ENCODE data around the gene ENPP5. TPM values are rescaled to one million over a fixed set of nuclear protein-coding genes. Genes with fewer than 3 reads are reported as not detected.

The ENPP5 gene, protein sequence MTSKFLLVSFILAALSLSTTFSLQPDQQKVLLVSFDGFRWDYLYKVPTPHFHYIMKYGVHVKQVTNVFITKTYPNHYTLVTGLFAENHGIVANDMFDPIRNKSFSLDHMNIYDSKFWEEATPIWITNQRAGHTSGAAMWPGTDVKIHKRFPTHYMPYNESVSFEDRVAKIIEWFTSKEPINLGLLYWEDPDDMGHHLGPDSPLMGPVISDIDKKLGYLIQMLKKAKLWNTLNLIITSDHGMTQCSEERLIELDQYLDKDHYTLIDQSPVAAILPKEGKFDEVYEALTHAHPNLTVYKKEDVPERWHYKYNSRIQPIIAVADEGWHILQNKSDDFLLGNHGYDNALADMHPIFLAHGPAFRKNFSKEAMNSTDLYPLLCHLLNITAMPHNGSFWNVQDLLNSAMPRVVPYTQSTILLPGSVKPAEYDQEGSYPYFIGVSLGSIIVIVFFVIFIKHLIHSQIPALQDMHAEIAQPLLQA
- polyA plus RNA-seq (ENCODE audit: low read depth in 6 of 6), result under 1 TPM in 1 of 6 donors, not detected in 5; 0.57 TPM

DNA sequence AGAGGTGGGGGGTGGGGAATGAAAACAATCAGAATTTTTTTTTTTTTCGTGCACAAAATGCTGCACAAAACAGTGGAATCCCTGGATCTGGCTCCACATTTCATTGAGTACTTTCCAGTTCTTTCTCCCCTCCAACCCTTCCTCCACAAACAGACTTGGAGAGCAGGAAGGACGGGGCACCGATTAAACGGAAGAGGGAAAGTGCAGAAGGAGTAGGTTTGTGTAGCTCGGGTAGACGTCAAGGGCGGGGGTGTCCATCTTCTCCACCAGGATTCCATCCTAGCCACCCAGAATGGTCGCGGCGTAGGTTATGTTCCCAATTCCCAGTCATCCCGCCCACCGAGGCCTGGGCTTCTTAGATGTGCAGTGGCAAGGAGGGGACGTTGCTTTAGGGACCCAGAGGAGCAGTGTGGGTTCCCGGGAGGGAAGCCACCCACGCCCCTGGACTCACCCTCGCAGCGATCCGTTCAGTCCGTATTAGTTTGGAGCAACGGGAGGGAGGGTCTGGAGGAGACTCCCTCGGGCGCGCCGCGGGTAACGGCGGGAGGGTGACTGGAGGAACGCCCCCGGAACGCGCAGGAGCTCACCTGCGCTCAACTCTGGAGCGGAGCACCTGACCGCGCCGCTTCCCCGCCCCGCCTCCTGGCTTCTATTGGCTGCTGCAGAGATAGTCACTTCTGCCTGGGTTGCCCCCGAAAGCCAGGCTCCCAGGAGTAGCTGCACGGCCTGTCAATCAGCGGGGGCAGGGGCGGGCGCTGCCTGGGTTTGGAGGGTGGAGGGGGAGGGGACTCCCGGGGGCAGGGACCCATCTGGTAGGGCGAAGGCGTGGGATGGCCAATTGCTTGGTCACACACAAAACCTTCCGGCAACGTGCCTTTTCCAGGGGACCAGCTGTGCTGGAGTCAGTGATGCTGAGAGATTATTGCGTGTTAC lies at the start of gene ENPP5:
ENPP5 (minus strand) TSS at position 624 of the 933 bp plus-strand sequence. CDS start 2,718 bp downstream, outside the sequence.
- H3K4me1 Mint-ChIP-seq, result peaks cover 9 to 12% (median 10%) of the 10 kb centered on the region in 3 donors
- peak; percentile 99 for ATAC-seq (ENCODE audit: low read depth in 2 of 2)
- peak within 1 kb of the TSS in 1 of 6 donors; percentile 8 for H3K27ac Mint-ChIP-seq
- no peaks in the 10 kb centered on the region for H3K36me3 Mint-ChIP-seq
- peak within 1 kb of the TSS; percentile 72 to 90 (median 82) for H3K4me3 Mint-ChIP-seq
- H3K9me3 Mint-ChIP-seq, result no peaks in the 10 kb centered on the region
- peak; percentile 46 for DNase-seq
- H3K27me3 Mint-ChIP-seq, result peaks cover 33 to 42% (median 40%) of the 10 kb centered on the region in 3 donors

- H3K4me3 Mint-ChIP-seq, result no peak overlapping the region
- DNase-seq, result no peak
- no peaks in the 10 kb centered on the region for H3K36me3 Mint-ChIP-seq
- no peaks in the 10 kb centered on the region for H3K27me3 Mint-ChIP-seq
- peaks cover 18 to 37% (median 33%) of the 10 kb centered on the region in 3 donors for H3K4me1 Mint-ChIP-seq
- ATAC-seq (ENCODE audit: low read depth in 2 of 2), result no peak
- no peaks in the 10 kb centered on the region for H3K9me3 Mint-ChIP-seq
- H3K27ac Mint-ChIP-seq, result peak overlapping the region in 2 of 6 donors; percentile 2 to 3
Observed at GRCh38 chr6:46219661-46220060, 48.9 kb upstream of the ENPP5 start.

DNA sequence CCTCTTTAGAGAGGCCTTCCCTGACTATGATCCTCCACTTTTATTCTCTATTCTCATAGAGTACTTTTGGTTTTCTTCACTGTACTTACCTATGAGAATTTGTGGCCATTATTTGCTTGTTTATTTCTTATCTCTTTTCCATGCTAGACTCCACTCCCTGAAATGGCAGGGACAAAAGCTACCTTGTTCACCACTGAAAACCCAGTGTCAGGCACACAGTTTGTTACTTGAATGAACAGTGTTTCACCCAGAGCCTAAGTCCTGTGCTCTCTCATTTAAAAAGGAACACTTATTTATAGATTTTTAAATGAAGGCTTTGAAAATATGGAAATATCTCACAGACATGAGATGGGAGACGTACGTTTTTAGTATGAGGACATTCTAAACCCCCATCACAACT lies 47.7 kb upstream of the ENPP5 start:
- DNase-seq (no peak), ATAC-seq (ENCODE audit: low read depth in 2 of 2) (no peak)
- Mint-ChIP-seq H3K36me3 (no peaks in the 10 kb centered on the region), H3K4me3 (no peak overlapping the region), H3K27me3 (no peaks in the 10 kb centered on the region), H3K27ac (peak overlapping the region in 3 of 6 donors; percentile 2 to 95 (median 41)), H3K4me1 (peaks cover 18 to 37% (median 33%) of the 10 kb centered on the region in 3 donors), H3K9me3 (peaks cover 0 to under 1% (median 0%) of the 10 kb centered on the region in 7 donors)

GRCh38 chr6:46217671-46218131 lies 46.9 kb upstream of the ENPP5 start:
- peak overlapping the region in 2 of 8 donors; percentile 5 to 27 for H3K4me3 Mint-ChIP-seq

GRCh38 chr6:46216879-46217278 lies 46.1 kb upstream of the ENPP5 start:
- H3K9me3 Mint-ChIP-seq, result peaks cover 0 to 2% (median 0%) of the 10 kb centered on the region in 7 donors
- H3K36me3 Mint-ChIP-seq, result no peaks in the 10 kb centered on the region
- ATAC-seq (ENCODE audit: low read depth in 2 of 2) (no peak), DNase-seq (no peak)
- no peak overlapping the region for H3K27ac Mint-ChIP-seq
- peaks cover 18 to 37% (median 33%) of the 10 kb centered on the region in 3 donors for H3K4me1 Mint-ChIP-seq
- peak overlapping the region in 1 of 8 donors; percentile 12 for H3K4me3 Mint-ChIP-seq
- H3K27me3 Mint-ChIP-seq, result no peaks in the 10 kb centered on the region

More at GRCh38 chr6:46217671-46218131, 46.9 kb upstream of the ENPP5 start:
- DNase-seq, result peak; percentile 49
- Mint-ChIP-seq H3K27me3 (no peaks in the 10 kb centered on the region), H3K36me3 (no peaks in the 10 kb centered on the region), H3K4me1 (peaks cover 18 to 37% (median 33%) of the 10 kb centered on the region in 3 donors), H3K9me3 (peaks cover 0 to 2% (median 0%) of the 10 kb centered on the region in 7 donors), H3K27ac (peak overlapping the region in 1 of 6 donors; percentile 41)
- peak; percentile 79 to 80 for ATAC-seq (ENCODE audit: low read depth in 2 of 2)

DNA sequence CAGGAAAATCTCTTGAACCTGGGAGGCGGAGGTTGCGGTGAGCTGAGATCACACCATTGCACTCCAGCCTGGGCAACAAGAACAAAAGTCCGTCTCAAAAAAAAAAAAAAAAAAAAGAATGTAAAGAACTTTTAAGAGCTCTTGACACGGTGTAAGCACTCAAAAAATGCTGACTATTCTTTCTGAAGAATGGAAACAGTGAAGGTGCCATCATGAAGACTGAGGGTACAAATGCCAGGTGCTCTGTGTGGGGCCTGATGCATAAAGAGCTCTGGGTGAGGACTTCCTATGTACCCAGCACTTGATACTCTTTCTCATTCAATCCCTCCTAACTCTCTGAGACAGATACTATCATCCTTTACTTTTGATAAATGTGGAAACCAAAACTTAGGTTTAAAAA lies 45.0 kb upstream of the ENPP5 start:
- no peak for DNase-seq
- Mint-ChIP-seq H3K9me3 (peaks cover 0 to 2% (median 0%) of the 10 kb centered on the region in 7 donors), H3K4me3 (no peak overlapping the region), H3K27ac (peak overlapping the region in 1 of 6 donors; percentile 79), H3K36me3 (no peaks in the 10 kb centered on the region), H3K27me3 (no peaks in the 10 kb centered on the region), H3K4me1 (peaks cover 16 to 35% (median 30%) of the 10 kb centered on the region in 3 donors)
- no peak for ATAC-seq (ENCODE audit: low read depth in 2 of 2)

- no peak for DNase-seq
Observed at GRCh38 chr6:46215213-46215612, 44.4 kb upstream of the ENPP5 start.

GRCh38 chr6:46211917-46212316 lies 41.1 kb upstream of the ENPP5 start:
- DNase-seq (no peak), ATAC-seq (ENCODE audit: low read depth in 2 of 2) (no peak)
- Mint-ChIP-seq H3K4me1 (peaks cover 0 to 6% (median 0%) of the 10 kb centered on the region in 3 donors), H3K9me3 (peaks cover 0 to 3% (median 0%) of the 10 kb centered on the region in 7 donors), H3K36me3 (no peaks in the 10 kb centered on the region), H3K27ac (no peak overlapping the region), H3K4me3 (no peak overlapping the region), H3K27me3 (peaks cover 3 to 8% (median 5%) of the 10 kb centered on the region in 3 donors)

More at GRCh38 chr6:46215213-46215612, 44.4 kb upstream of the ENPP5 start:
- ATAC-seq (ENCODE audit: low read depth in 2 of 2), result no peak
- no peaks in the 10 kb centered on the region for H3K36me3 Mint-ChIP-seq
- H3K27ac Mint-ChIP-seq, result peak overlapping the region in 2 of 6 donors; percentile 77 to 79
- no peaks in the 10 kb centered on the region for H3K27me3 Mint-ChIP-seq
- H3K9me3 Mint-ChIP-seq, result peaks cover 0 to 2% (median 0%) of the 10 kb centered on the region in 7 donors
- no peak overlapping the region for H3K4me3 Mint-ChIP-seq
- H3K4me1 Mint-ChIP-seq, result peaks cover 11 to 29% (median 24%) of the 10 kb centered on the region in 3 donors

DNA sequence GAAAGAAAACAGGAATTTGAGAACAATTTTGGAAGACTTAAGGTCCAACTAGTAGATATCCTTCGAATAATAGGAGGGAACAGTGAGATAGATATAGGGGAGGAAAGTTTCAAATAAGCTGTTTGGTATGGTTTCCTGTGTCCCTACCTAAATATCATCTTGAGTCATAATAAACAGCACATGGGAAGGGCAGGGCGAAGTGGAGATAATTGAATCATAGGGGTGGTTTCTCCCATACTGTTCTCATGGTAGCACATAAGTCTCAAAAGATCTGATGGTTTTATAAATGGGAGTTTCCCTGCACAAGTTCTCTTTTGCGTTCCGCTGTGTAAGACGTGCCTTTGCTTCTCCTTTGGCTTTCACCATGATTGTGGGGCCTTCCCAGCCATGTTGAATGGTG lies 39.5 kb upstream of the ENPP5 start:
- H3K27ac Mint-ChIP-seq, result no peak overlapping the region
- ATAC-seq (ENCODE audit: low read depth in 2 of 2) (no peak), DNase-seq (no peak)
- H3K27me3 Mint-ChIP-seq, result peaks cover 5 to 13% (median 7%) of the 10 kb centered on the region in 3 donors
- no peak overlapping the region for H3K4me3 Mint-ChIP-seq
- H3K36me3 Mint-ChIP-seq, result no peaks in the 10 kb centered on the region
- no peaks in the 10 kb centered on the region for H3K4me1 Mint-ChIP-seq
- peaks cover 0 to 3% (median 0%) of the 10 kb centered on the region in 7 donors for H3K9me3 Mint-ChIP-seq

- Mint-ChIP-seq H3K27ac (no peak overlapping the region), H3K4me3 (no peak overlapping the region), H3K36me3 (no peaks in the 10 kb centered on the region), H3K9me3 (peaks cover 0 to 4% (median 0%) of the 10 kb centered on the region in 7 donors), H3K27me3 (peaks cover 7 to 18% (median 14%) of the 10 kb centered on the region in 3 donors), H3K4me1 (no peaks in the 10 kb centered on the region)
- ATAC-seq (ENCODE audit: low read depth in 2 of 2) (no peak), DNase-seq (no peak)
Observed at GRCh38 chr6:46208303-46208702, 37.5 kb upstream of the ENPP5 start.

GRCh38 chr6:46207174-46207573 lies 36.4 kb upstream of the ENPP5 start:
- no peak for DNase-seq
- ATAC-seq (ENCODE audit: low read depth in 2 of 2), result no peak
- no peaks in the 10 kb centered on the region for H3K4me1 Mint-ChIP-seq
- H3K36me3 Mint-ChIP-seq, result no peaks in the 10 kb centered on the region
- H3K27me3 Mint-ChIP-seq, result peaks cover 7 to 24% (median 18%) of the 10 kb centered on the region in 3 donors
- H3K9me3 Mint-ChIP-seq, result peaks cover 0 to 9% (median 5%) of the 10 kb centered on the region in 7 donors
- no peak overlapping the region for H3K4me3 Mint-ChIP-seq
- no peak overlapping the region for H3K27ac Mint-ChIP-seq

- Mint-ChIP-seq H3K9me3 (peaks cover 0 to 9% (median 5%) of the 10 kb centered on the region in 7 donors), H3K4me3 (no peak overlapping the region), H3K4me1 (no peaks in the 10 kb centered on the region), H3K36me3 (no peaks in the 10 kb centered on the region), H3K27me3 (peaks cover 10 to 32% (median 24%) of the 10 kb centered on the region in 3 donors), H3K27ac (peak overlapping the region in 2 of 6 donors; percentile 27 to 74)
- no peak for DNase-seq
- no peak for ATAC-seq (ENCODE audit: low read depth in 2 of 2)
Observed at GRCh38 chr6:46204880-46205650, 34.3 kb upstream of the ENPP5 start.

Data from naive B cell (primary cell).